Muscle layer of colon (tissue), 2 donors: ENCODE results near the gene PRAMEF2.
"Not testable (repeated sequence)": the region's sequence is repeated elsewhere in the genome, so short reads cannot be mapped to it uniquely, and the experiment has no call there.

Experiments
- H3K27ac ChIP-seq: one replicate; pipeline ENCODE4 v1.7.0; 2013; ENCODE audit warnings: low read depth, mild to moderate bottlenecking, low read length, moderate library complexity
- H3K27me3 ChIP-seq, 2 donors: one replicate each; pipeline ENCODE4 v1.7.0; 2013; ENCODE audit warnings: low read length in 2 of 2, mild to moderate bottlenecking in 2 of 2; ENCODE audit not compliant: insufficient read depth in 2 of 2, control insufficient read depth in 1 of 2
- H3K36me3 ChIP-seq: one replicate; pipeline ENCODE4 v1.7.0; 2013; ENCODE audit warnings: mild to moderate bottlenecking, low read length; ENCODE audit not compliant: insufficient read depth
- H3K4me1 ChIP-seq: one replicate; pipeline ENCODE4 v1.7.0; 2013; ENCODE audit warnings: mild to moderate bottlenecking, low read length; ENCODE audit not compliant: insufficient read depth
- H3K4me3 ChIP-seq, 2 donors: one replicate each; pipeline ENCODE4 v1.7.0; 2013; ENCODE audit warnings: low read length in 2 of 2, low read depth in 1 of 2, mild to moderate bottlenecking in 1 of 2, moderate library complexity in 1 of 2
- H3K9ac ChIP-seq: one replicate; pipeline ENCODE4 v1.7.0; 2013; ENCODE audit warnings: low read length
- H3K9me3 ChIP-seq: one replicate; pipeline ENCODE4 v1.7.0; 2013; ENCODE audit warnings: mild to moderate bottlenecking, low read length
- donor health status: abdominal sarcoma.
- donor health status: Adenocarcinoma of cecum.

The PRAMEF2 gene, protein sequence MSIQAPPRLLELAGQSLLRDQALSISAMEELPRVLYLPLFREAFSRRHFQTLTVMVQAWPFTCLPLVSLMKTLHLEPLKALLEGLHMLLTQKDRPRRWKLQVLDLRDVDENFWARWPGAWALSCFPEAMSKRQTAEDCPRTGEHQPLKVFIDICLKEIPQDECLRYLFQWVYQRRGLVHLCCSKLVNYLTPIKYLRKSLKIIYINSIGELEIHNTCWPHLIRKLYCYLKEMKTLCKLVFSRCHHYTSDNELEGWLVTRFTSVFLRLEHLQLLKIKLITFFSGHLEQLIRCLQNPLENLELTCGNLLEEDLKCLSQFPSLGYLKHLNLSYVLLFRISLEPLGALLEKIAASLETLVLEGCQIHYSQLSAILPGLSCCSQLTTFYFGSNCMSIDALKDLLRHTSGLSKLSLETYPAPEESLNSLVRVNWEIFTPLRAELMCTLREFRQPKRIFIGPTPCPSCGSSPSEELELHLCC

DNA sequence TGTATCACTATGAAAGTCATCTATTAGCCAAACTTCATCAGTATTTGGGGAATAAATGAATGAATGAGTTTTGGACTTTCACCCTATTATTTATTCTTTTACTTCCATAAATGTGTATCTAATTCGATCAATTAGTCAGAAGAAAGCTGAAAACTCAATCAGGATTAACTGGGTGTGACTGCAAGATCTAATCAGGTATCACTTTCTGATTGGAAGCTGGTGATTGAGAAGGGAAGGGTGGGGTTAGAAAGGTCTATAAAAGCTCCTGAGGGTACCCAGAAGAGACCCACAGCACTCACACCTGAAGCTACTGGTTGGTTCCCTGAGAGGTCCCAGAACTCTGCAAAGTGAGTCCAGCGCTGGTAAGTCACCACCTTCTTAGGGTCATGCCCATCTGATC, at the start of gene PRAMEF2:
TSS of gene PRAMEF2 (plus strand) at position 301 of the 400 bp plus-strand sequence. CDS start 1,924 bp downstream, outside the sequence.
- H3K4me1 ChIP-seq, H3K27ac ChIP-seq, H3K4me3 ChIP-seq, H3K9me3 ChIP-seq, H3K36me3 ChIP-seq, H3K27me3 ChIP-seq, H3K9ac ChIP-seq: not testable (repeated sequence)

DNA sequence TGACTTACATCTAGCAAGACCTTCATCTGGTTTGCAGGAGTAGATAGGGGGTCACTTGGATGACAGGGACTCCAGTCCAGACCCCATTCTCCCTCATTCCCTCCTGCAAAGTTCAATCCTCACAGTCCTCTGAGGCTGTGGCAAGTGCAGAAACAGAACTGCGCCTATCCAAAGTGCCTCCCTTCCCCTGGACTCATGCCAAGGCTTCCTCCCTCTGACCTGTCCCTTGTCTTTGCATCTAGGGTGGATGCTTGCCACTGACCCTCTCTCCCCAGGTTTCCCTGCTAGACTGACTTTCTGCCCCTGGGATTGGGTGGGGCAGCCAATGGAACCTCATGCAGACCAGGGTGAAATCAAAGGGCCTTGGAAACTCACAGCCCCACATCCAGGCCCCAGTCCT, 47.0 kb upstream of the PRAMEF2 start:
- Histone ChIP-seq H3K27ac (no peak overlapping the region), H3K4me3 (no peak overlapping the region), H3K9me3 (no peaks in the 10 kb centered on the region), H3K9ac (no peak overlapping the region), H3K27me3 (no peaks in the 10 kb centered on the region), H3K36me3 (no peaks in the 10 kb centered on the region), H3K4me1 (no peaks in the 10 kb centered on the region)

DNA sequence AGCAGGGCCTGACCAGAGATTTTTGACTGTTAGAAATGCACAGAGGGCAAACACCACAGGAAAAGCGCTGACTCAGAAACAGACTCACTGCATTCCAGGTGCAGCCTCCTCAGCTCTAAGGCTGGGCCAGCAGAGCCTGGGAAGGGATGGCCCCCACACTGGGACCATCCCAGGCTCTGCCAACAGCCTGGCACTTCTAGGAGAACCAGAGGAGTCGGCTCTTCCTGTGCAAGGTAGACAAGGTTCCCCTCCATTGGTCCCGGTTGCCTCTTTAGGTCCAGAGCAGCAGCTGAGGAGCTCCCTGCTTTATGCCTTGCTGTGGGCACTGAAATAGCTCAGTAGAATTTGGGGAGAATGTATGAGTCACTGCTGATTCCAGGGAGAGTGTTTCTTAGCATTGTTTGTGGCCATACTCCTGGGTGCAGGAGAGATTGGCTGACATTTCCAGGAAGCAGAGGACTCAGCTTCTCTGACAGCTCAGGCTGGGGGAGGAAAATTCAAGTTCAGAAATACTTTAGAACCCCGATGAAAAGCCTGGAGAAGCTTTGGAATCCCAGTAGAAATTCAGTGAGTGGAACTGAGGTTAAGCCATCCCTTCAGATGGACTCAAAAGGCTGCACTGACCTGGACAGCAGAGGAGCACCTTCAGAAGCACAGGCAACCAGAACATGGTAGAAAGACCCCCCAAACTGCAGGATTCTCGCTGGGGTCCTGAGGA, 46.0 kb upstream of the PRAMEF2 start:
- Histone ChIP-seq H3K36me3 (no peaks in the 10 kb centered on the region), H3K4me3 (no peak overlapping the region), H3K9me3 (no peaks in the 10 kb centered on the region), H3K27ac (no peak overlapping the region), H3K4me1 (no peaks in the 10 kb centered on the region), H3K27me3 (no peaks in the 10 kb centered on the region), H3K9ac (no peak overlapping the region)

DNA sequence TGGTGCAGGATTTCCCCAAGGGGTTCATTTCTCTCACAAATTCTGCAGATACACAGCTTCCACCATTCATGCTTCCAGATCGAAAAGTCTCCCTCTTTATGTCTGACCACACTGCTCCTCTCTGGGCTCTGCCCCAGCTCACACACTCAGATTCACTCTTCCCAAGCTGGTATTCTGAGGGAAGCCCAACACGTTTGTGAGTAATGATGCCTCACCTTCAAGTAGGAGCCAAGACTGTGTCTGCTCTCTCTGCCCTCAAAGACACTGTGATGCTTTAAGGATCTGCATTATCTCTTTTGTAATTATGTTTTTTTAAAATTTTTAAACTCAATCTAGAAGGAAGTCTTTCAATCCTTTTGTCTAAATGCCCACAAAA, 45.5 kb upstream of the PRAMEF2 start:
- Histone ChIP-seq H3K9me3 (no peaks in the 10 kb centered on the region), H3K27ac (no peak overlapping the region), H3K9ac (no peak overlapping the region), H3K4me1 (no peaks in the 10 kb centered on the region), H3K36me3 (no peaks in the 10 kb centered on the region), H3K27me3 (no peaks in the 10 kb centered on the region), H3K4me3 (no peak overlapping the region)

DNA sequence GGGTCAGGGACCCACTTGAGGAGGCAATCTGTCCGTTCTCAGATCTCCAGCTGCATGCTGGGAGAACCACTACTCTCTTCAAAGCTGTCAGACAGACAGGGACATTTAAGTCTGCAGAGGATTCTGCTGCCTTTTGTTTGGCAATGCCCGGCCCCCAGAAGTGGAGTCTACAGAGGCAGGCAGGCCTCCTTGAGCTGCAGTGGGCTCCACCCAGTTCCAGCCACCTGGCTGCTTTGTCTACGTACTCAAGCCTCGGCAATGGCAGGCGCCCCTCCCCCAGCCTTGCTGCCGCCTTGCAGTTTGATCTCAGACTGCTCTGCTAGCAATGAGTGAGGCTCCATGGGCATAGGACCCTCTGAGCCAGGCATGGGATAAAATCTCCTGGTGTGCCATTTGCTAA, 37.8 kb upstream of the PRAMEF2 start:
- H3K9ac ChIP-seq, H3K36me3 ChIP-seq, H3K27me3 ChIP-seq, H3K4me3 ChIP-seq, H3K27ac ChIP-seq, H3K4me1 ChIP-seq, H3K9me3 ChIP-seq: not testable (repeated sequence)

DNA sequence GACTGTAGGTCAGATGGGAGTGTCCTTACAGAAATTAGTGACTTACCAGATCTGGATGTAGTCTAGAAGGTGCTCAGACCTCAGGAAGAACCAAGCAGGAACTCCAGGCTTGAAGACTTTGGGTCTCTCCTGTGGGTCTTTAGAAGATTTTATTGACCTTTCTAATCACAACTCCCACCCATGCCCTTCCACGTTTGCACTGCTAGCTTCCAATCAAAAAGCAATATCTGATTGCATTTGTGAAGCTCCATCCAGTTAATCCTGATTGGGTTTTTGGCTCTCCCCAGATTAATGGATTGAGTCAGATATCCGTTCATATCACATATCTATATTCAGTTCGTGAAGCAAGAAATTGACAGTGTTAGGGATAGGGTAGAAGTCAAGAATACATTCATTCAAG, 25.6 kb upstream of the PRAMEF2 start, which contains the start of gene PRAMEF11:
TSS of gene PRAMEF11 (minus strand) at position 101 of the 400 bp plus-strand sequence. CDS start 2,621 bp downstream, outside the sequence.
- not testable (repeated sequence) for H3K27me3 ChIP-seq, H3K4me1 ChIP-seq, H3K27ac ChIP-seq, H3K9ac ChIP-seq, H3K4me3 ChIP-seq, H3K9me3 ChIP-seq, H3K36me3 ChIP-seq

DNA sequence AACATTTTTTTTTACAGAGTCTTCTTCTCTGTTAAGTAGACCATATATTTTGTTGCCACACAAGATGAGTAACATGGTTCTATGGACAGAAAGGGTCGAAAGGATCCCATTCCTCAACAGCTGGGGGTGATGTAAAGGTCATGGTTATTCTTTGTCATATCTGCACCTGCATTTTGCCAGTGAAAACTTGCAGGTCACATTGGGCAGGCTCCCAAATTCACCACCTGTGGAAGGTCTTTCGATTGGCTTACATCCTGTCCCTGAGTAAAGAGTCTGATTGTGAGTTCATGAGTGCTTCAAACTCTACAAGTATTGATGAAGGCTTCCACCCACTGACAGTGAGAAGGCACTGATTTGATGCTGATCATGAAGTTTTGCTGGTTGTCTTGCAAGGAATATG, 23.6 kb upstream of the PRAMEF2 start:
- H3K36me3 ChIP-seq, H3K9me3 ChIP-seq, H3K4me3 ChIP-seq, H3K27ac ChIP-seq, H3K4me1 ChIP-seq, H3K27me3 ChIP-seq, H3K9ac ChIP-seq: not testable (repeated sequence)

DNA sequence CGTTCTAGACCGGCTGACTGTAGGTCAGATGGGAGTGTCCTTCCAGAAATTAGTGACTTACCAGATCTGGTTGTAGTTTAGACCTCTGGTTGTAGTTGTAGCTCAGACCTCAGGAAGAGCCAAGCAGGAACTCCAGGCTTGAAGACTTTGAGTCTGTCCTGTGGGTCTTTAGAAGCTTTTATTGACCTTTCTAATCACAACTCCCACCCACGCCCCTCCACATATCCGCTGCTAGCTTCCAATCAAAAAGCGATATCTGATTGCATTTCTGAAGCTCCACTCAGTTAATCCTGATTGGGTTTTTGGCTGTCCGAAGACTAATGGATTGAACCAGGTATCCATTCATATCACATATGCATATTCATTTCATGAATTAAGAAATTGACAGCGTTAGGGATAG, 8.3 kb upstream of the PRAMEF2 start, which contains the start of gene HNRNPCL1:
TSS of gene HNRNPCL1 (minus strand) at position 101 of the 400 bp plus-strand sequence. CDS start 431 bp downstream, outside the sequence.
- not testable (repeated sequence) for H3K4me3 ChIP-seq, H3K9me3 ChIP-seq, H3K4me1 ChIP-seq

DNA sequence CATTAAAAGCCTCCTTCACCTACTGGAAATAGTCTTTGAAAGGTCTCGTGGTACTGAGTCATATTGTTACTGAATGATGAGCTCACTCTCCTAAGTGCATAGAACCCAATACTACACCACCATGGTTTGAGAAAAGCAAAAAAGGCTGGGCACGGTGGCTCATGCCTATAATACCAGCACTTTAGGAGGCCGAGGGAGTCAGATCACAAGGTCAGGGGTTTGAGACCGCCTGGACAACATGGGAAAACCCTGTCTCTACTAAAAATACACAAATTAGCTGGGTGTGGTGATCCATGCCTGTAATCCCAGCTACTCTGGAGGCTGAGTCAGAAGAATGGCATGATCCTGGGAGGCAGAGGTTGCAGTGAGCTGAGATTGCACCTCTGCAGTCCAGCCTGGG, 5.1 kb upstream of the PRAMEF2 start:
- Histone ChIP-seq H3K27me3 (no peaks in the 10 kb centered on the region), H3K9me3 (no peaks in the 10 kb centered on the region), H3K36me3 (no peaks in the 10 kb centered on the region), H3K27ac (no peak overlapping the region), H3K4me1 (no peaks in the 10 kb centered on the region), H3K9ac (no peak overlapping the region), H3K4me3 (no peak overlapping the region)

More for the DNA sequence above, 8.3 kb upstream of the PRAMEF2 start, which contains the start of gene HNRNPCL1:
- H3K27me3 ChIP-seq, H3K36me3 ChIP-seq, H3K9ac ChIP-seq, H3K27ac ChIP-seq: not testable (repeated sequence)

DNA sequence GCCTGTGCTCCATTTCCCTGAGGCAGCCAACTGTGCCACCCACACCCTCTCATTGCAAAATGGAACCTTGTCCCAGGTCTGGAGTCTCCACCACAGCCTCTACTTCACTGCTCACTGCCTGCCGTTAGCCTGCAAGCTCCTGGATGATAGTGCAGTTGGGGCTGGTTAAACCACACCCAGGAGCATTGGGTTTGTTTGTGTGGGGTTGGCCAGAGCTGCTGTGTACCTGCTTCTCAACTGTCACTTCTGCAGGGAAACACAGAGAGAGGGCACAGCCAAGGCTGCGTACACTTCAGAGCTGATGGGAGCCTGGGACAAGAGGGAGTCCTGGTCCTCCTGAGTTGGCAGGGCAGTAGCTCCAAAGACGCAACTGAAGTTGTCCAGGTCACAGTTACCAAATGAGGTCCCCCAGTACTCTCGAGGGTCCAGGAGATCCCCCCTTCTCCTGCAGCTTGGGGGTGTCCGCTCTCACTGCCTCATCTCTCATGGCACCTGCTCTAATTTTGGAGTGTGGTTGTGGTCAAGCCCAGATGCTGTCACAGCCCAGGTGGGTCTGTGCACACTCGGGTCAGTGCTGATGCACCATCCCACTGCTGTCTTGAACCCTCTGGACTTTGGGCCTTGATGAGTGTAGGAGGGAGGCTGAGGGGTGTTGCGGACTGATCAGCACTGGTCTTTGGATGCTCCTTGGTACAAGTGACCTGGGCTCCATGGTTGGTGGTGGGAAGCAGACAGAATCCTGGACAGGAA, 6.4 kb downstream of the PRAMEF2 start:
- not testable (repeated sequence) for H3K4me1 ChIP-seq, H3K27me3 ChIP-seq, H3K36me3 ChIP-seq, H3K9me3 ChIP-seq, H3K9ac ChIP-seq, H3K4me3 ChIP-seq, H3K27ac ChIP-seq

DNA sequence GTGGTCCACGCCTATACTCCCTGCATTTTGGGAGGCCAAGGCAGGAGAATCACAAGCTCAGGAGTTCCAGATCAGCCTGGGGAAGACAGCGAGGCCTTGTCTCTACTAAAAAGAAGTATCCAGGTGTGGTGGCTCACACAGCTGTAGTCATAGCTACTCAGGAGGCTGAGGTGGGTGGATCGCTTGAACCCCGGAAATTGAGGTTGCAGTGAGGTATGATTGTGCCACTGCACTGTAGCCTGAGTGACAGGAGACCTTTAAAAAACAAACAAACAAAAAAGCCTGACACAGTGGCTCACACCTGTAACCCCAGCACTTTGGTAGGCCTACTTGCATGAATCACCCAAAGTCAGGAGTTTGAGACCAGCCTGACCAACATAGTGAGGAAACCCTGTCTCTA, 21.6 kb downstream of the PRAMEF2 start:
- H3K36me3 ChIP-seq, H3K9me3 ChIP-seq, H3K9ac ChIP-seq, H3K27ac ChIP-seq, H3K4me3 ChIP-seq, H3K27me3 ChIP-seq, H3K4me1 ChIP-seq: not testable (repeated sequence)
